GM18519 (cell line): Measurements from ENCODE around the gene ZNF646.

ENCODE experiments used
- ATAC-seq: cut with Tn5 transposase; IDR thresholded peaks from one replicate; pipeline ENCODE4 v1.9.1; 2021; ENCODE audit warnings: mild to moderate bottlenecking, moderate library complexity; ENCODE audit not compliant: unreplicated experiment, low FRiP score

The ZNF646 gene, protein sequence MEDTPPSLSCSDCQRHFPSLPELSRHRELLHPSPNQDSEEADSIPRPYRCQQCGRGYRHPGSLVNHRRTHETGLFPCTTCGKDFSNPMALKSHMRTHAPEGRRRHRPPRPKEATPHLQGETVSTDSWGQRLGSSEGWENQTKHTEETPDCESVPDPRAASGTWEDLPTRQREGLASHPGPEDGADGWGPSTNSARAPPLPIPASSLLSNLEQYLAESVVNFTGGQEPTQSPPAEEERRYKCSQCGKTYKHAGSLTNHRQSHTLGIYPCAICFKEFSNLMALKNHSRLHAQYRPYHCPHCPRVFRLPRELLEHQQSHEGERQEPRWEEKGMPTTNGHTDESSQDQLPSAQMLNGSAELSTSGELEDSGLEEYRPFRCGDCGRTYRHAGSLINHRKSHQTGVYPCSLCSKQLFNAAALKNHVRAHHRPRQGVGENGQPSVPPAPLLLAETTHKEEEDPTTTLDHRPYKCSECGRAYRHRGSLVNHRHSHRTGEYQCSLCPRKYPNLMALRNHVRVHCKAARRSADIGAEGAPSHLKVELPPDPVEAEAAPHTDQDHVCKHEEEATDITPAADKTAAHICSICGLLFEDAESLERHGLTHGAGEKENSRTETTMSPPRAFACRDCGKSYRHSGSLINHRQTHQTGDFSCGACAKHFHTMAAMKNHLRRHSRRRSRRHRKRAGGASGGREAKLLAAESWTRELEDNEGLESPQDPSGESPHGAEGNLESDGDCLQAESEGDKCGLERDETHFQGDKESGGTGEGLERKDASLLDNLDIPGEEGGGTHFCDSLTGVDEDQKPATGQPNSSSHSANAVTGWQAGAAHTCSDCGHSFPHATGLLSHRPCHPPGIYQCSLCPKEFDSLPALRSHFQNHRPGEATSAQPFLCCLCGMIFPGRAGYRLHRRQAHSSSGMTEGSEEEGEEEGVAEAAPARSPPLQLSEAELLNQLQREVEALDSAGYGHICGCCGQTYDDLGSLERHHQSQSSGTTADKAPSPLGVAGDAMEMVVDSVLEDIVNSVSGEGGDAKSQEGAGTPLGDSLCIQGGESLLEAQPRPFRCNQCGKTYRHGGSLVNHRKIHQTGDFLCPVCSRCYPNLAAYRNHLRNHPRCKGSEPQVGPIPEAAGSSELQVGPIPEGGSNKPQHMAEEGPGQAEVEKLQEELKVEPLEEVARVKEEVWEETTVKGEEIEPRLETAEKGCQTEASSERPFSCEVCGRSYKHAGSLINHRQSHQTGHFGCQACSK (N-terminal part only)

GRCh38 chr16:31073970-31074813, at the start of gene ZNF646, which contains the start of gene ZNF668:
ZNF646 (plus strand) TSS chr16:31074422; CDS start chr16:31076325, 1,903 bp downstream.
ZNF668 (minus strand) TSS chr16:31074240; CDS start chr16:31064459, 9,781 bp downstream.
- peak; percentile 46 for ATAC-seq

DNA sequence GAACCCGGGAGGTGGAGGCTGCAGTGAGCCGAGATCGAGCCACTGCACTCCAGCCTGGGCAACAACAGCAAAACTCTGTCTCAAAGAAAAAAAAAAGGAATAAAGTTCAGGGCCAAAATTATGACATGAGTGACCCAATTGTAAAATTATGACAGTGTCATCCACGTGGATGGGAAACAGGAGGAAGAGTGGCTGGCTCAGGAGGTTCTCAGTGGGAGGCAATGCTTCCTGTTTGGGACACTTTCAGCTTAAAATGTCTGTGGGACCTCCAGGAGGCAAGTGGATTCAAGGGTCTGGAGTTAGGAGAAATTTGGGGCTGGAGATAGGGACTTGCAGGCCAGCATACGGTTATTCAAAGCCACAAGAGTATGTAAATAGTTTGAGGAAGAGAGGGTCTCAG, 48.9 kb upstream of the ZNF646 start:
- no peak for ATAC-seq

DNA sequence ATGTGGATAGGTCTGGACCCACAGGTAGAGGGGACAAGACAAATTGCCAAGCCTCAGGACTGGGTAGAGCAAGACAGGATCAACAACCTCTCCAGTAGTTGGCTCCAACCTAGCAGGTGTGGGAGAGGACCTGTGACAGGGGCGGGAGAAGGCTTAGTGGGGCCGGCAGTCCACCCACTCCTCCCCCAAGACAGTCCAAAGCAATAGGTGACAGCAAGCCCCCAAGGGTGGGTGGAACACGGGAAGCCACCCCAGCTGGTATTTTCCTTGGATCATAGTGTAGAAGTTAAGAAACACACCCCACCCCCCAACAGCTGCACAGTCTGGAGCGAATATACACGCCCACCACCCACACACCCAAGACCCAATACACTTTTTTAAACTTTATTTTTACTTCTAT, 45.0 kb upstream of the ZNF646 start:
- ATAC-seq, result no peak

GRCh38 chr16:31031276-31031675, 42.9 kb upstream of the ZNF646 start:
- no peak for ATAC-seq

DNA sequence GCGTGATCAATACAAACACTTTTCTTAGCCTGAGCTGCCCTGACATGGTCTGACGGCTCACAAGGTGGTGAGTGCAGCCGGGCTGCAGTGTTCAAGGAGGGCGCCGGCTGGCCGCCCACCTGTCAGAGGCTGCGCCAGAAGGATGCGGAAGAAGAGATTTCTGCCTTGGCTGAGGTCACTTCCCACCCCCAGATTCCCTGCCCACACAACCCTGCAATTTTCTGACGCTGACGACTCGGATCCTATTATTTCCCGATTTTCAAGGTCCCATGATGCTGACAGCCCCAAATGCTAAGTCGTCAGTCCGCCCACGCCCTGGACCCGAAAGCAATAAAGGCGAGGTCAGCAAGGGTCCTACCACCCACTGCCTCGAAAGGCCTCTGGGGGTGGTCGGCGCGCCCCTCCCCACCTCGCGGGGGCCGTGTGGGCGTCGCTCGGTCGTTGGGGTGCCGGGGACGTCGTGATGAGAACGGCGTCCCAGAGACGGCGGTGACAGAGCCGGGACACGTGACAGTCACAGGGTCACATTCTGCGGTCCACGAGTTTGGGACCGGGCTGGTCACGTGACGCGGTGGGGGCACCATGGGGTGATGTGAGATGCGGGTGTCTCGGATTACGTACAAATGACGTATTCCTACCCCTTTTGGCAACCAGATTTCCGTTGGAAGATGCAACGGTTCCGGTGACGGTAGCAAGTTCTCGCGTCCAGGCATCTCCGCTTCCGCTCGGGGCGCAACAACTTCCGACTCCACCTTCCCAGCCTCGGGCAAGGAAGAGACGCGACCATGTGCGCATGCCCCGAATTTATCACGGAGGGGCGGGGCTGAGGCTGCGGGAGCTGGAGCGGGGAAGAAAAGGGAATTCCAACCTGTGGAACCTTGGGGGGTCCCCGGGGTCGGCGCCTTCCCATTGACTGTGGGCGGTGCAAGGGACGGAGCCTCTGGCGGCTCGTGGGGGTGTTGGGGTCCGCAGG, 41.2 kb upstream of the ZNF646 start, which contains the start of gene STX4:
Gene STX4 (plus strand): TSS at position 823 of the 973 bp plus-strand sequence. CDS start 248 bp downstream, outside the sequence.
- ATAC-seq, result peak; percentile 74

DNA sequence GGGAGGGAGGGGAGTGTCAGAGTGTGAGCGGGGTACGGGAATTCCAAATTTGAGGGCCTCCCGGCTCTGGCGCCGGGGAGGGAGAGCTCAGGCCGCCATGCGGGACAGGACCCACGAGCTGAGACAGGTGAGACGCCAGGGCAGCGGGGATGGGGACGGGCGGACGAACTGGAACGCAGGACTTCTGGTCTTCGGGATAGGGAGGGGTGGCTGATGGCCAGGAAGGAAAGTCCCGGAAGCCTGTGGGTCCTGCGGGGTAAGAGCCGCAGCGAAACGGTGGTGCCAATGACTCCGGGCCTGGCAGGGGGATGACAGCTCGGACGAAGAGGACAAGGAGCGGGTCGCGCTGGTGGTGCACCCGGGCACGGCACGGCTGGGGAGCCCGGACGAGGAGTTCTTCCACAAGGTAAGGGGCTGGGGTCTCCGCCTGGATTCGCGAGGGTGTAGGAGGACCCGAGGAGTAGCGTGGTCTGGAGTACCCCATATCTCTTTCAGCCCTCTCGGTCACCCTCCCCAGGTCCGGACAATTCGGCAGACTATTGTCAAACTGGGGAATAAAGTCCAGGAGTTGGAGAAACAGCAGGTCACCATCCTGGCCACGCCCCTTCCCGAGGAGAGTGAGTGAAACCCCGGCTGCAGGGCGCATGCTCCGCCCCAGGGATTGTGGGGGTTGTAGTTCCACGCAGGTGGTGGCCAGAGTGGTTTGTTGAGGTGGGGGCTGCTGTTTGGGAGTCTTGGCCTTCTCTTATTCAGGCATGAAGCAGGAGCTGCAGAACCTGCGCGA, 40.3 kb upstream of the ZNF646 start:
- ATAC-seq, result peak; percentile 28

DNA sequence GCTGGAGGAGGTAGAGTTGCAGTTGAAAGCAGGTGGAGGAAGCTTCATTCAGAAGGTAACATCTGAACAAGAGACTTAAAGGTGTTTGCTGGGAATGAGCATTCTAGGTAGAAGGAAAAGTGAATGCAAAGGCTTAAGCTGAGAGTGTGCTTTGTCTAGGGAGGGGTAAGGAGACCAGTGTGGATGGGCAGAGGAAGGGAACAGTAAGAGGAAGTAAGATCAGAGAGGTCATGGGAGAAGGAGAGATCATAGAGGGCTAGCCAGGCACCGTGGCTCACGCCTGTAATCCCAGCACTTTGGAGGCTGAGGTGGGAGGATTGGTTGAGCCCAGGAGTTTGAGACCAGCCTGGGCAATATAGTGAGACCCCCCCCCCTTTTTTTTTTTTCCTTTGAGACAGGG, 37.5 kb upstream of the ZNF646 start:
- no peak for ATAC-seq

- ATAC-seq, result no peak
Measured at GRCh38 chr16:31038993-31039392, 35.2 kb upstream of the ZNF646 start.

DNA sequence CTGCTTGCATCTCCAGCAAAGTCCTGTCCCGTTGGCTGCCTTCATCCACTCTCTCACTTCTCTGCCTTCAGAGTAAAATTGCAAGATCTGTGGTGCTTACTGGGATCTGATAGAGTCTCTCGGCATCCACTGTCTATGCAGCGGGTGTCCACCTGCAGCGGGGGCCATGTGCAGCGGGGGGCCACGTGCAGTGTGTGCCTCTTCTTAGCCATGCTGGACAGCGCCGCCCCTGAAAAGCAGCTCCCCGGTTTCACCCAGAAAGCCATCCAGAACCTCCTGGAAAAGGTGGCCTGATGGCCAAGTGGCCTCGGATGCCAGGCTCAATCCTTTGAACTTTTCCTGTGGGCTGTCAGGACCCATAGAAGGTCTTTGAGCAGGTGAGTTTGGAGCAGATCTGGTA, 31.4 kb upstream of the ZNF646 start:
- ATAC-seq, result no peak

DNA sequence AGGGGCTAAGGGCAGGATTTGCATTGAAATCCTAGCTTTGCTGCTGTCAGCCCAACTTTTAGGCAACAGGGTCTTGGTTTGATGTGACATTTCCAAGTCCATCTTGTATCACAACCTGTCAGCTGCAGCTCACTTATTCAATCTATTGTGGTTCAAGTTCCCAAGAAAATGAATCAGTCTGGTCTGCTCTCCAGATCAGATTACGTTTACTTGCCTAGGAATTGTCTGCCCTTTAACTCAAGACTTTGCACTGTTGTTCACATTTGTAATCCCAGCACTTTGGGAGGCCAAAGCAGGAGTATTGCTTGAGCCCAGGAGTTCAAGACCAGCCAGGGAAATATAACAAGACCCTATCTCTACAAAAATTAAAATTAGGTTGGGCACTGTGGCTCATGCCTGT, 30.9 kb upstream of the ZNF646 start:
- no peak for ATAC-seq

DNA sequence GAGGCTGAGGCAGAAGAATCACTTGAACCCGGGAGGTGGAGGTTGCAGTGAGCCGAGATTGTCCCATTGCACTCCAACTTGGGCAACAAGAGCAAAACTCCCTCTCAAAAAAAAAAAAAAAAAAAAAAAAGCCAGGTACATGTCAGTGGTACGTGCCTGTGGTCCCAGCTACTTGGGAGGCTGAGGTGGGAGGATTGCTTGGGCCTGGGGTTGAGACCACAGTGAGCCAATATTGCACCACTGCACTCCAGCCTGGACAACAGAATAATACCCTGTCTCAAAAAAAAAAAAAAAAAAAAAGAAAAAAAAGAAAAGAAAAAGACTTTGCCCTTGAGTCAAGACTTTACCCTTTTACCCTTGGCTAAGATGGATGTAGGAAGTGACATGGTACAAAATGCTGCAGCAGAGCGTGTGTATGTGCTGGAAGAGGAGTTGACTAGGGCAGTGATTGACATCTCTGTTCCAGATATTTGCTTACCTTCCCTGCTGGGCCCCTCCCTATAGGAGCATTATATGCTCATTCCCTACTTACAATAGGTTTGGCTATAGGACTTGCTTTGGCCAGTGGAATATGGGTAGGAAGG, 30.2 kb upstream of the ZNF646 start:
- no peak for ATAC-seq

DNA sequence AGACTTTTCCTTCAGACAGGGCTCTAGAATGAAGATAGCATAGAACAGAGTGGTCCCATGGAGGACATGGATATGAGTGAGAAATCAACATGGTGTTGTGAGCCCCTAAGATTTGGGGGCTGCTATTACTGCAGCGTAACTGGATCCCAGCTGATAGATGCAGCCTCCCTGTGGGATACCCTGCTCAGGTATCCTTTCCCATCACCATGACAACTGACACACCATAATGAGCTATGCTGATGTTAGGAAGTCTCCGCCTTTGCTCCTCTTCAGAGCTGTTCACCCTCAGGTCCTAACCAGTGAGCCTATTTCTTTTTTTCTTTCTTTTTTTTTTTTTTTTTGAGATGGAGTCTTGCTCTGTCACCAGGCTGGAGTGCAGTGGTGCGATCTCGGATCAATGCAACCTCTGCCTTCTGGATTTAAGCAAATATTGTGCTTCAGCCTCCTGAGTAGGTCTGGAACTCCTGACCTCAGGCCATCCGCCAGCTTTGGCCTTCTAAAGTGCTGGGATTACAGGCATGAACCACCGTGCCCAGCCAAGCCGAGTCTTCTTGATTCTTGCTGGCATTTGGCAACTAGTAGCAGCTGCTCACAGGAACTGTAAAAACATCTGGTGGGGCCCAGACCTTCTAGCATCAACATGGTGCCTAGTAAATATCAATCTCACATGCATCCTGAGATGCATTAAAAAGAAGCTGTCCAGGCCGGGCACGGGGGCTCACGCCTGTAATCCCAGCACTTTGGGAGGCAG, 23.8 kb upstream of the ZNF646 start:
- ATAC-seq, result no peak

DNA sequence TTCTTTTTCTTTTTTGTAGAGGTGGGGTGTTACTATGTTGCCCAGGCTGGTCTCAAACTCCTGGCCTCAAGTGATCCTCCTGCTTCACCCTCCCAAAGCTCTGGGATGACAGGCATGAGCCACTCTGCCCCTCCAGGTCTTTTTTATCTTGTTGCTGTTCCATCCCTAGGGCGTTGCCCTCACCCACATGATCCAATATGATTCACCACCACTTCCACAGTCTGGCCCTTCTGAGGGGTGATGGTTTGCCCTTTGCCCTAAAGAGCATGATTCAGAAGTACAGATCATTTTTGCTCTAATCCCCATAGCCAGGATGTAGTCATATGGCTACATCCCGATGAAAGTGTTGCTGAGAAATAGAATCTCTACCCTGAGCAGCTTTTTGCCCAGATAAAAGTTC, 22.1 kb upstream of the ZNF646 start:
- no peak for ATAC-seq

GRCh38 chr16:31055613-31056012, 18.6 kb upstream of the ZNF646 start:
- ATAC-seq, result no peak

DNA sequence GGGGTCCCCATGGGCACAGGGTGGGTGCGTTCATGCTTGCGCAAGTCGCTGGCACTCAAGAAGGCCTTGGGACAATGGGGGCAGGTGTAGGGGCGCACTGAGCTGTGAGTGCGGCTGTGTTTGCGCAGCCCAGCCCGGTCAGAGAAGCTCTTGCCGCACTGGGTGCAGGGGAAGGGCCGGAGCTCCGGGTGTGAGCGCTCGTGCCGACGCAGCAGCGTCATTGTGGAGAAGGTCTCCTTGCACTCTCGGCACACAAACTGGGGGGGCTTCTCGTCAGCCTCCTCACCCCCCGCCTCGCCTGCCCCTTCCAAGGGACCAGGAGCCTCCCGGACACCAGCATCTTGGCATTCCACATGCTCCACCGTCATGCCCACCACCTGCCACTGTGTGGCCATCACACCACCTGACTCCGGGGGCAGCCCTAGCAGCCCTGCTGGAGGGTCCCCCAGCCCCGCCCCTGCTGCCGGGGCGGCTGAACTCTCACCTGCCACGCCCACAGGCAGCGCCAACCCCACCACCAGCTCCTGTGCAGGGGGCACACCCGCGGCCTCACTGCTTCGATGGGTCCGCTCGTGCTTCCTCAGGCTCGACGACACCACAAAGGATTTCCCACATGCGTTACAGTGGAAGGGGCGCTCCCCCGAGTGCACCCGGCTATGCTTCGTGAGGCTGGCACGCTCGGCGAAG, 13.0 kb upstream of the ZNF646 start:
- no peak for ATAC-seq

- no peak for ATAC-seq
Measured at GRCh38 chr16:31061813-31062440, 12.3 kb upstream of the ZNF646 start.
